GM18909 (cell line): ENCODE results near the gene POLR1H.

Experiments
- ATAC-seq: cut with Tn5 transposase; IDR thresholded peaks from one replicate; pipeline ENCODE4 v1.9.1; 2021; ENCODE audit warnings: mild to moderate bottlenecking; ENCODE audit not compliant: unreplicated experiment, poor library complexity

The POLR1H gene

DNA sequence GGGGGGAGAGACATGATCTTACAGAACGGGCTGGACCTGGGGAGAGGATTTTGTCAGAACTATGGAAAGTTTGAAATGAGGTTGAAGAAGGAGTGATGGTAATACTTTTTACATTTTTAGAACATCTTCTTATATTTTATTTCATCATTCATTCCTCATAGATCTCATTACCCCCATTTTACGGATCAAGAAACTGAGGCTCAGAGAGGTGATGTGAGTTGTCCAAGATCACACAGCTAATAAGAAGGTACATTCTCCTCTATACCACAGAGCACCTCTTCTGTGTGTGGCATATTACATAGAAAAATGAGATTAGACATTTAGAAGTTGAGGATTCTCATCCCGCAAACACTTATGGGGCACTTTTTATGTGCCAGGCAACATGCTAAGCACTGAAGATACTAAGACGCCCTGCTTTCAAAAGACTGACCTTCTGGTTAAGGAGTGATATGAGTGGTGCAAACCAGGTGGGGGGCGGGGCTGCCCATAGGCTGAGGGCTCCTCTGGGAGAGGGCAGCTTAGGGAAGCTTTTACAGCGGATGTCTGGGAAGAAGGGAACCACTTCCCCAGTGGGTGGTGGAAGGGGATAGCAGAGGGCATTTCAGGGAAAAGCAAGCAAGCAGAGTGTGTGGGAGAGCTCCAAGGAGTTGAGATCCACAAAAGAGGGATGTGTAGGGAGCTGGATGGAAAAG lies 31.9 kb downstream of the POLR1H start:
- no peak for ATAC-seq

- ATAC-seq = no peak
These were observed 33.0 kb downstream of the POLR1H start for GRCh38 chr6:30093951-30094661.

DNA sequence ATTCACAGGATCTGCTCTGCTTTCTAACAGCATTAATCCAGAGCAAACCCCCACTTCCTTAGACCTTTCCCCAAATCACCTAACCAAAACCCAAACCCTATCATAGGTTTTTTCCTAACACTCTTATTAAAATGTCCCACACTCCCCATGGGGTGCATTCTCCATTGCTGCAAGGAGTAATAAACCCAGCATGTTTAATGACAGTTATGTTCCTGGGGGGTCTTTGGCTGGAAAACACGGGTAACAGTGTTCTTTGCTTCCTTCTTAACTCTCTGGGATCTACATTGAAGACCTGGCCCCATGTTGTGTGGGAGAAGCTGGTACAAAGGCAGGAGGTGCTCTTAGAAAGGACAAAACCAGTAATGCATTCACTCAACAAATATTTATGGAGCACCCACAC lies 35.8 kb downstream of the POLR1H start:
- no peak for ATAC-seq

GRCh38 chr6:30097902-30098768 lies 37.1 kb downstream of the POLR1H start:
- no peak for ATAC-seq

- no peak for ATAC-seq
These were observed 39.1 kb downstream of the POLR1H start for GRCh38 chr6:30100154-30100553.

GRCh38 chr6:30100585-30101443 lies 39.7 kb downstream of the POLR1H start:
- ATAC-seq = no peak

GRCh38 chr6:30101444-30102413 lies 40.7 kb downstream of the POLR1H start:
- ATAC-seq = peak; percentile 74

DNA sequence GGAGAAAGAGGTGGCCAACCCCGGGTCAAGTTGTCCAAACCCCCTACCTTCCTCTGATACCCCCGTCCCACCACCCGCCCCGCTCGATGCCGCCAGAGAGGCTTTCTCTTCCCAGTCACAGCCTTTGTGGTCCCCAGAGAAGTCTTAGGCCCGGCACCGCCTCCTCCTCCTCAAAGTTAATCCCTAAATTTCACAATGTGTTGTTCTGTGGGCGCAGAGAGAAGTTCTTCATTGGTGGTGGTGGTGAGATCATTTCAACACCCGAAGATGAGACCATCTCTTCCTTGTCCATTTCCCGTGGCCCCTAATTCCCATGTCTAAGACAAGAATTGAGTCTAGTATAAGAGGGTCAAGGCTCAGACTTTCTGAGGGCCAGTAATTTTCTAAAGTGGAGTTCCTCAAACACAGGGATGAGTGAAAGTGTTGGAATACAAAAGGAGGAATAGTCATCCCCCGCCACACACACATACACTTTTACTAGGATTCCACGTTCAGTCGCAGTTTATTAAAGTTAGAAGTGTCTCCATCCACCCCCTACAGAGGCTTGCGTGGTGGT lies 41.4 kb downstream of the POLR1H start:
- ATAC-seq = no peak

- peak; percentile 66 for ATAC-seq
These were observed 42.2 kb downstream of the POLR1H start for GRCh38 chr6:30102970-30103871.

GRCh38 chr6:30103872-30104179 lies 42.8 kb downstream of the POLR1H start:
- ATAC-seq = no peak

DNA sequence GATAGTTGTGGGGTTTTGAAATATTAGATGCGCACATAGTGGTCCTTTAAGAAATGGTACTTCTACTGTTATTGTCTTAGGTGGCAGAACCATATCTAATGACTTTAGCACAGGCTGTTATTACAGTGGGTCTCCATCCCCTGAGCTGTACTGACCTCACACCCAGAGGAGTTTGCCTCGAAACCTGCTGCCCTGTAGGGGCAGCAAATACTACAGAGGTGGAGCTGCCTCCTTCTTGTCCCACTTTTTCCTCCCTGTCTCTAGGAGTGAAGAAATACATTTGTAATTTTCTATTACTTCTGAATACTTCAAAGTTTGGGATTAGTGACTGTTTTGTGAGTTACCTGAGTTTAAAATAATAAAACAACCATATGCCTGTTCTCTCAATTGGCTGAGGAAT lies 43.6 kb downstream of the POLR1H start:
- ATAC-seq = no peak

DNA sequence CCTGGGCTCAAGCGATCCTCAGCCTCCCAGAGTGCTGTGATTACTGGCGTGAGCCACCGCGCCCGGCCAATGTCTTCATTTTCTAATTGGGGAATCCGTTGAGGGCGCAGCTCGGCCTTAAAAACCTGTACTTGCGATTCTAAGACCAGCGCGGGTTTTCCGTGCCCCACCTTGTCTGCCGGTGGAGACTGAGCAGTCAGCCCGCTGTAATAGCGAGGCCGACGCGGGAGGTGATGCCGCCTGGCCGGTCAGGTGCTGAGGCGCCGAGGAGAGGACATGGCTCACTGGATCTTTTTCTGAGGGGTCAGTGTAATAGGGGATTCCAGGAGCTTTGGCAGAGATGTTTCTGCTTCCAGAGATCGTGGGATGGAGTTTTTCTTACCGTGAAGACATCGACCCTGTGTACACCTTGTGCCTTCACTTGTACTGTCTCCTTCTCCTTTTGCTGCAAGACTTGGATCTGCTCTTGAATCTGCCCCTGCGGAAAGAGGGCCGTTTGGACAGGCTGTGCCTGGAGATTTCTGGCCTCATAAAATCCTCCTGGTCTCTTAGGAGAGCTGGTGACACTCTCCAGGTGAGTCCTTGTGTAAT lies 50.3 kb downstream of the POLR1H start:
- ATAC-seq = no peak

DNA sequence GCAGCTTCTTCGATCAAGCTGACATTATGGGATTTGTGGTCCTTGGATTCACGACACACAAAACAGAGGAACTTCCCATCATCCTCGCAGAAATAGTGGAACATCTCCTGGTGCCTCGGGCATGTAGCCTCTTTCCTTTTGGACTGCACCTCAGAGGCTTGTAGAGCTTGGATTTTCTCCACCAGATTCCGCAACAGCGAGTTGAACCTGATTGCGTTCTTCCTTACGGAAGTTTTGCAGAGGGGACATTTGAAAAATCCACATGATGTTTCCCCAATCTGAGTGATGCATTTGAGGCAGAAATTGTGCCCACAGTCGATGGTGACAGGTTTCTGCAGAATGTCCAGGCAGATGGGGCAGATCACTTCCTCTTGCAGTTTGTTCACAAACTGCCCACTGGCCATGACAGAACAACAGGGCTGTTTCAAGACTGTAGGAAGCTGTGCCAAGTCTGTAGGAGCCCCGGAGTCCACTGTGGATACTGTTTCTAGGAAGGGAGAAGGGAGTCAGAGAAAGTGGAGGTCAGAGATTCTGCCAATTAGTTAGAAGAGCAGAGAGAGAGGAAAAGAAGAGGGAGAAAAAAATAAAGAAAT lies 51.4 kb downstream of the POLR1H start:
- no peak for ATAC-seq

- ATAC-seq = peak; percentile 90
These were observed 52.1 kb downstream of the POLR1H start, which contains the start of gene TRIM31 for GRCh38 chr6:30113003-30113759. TSS of gene TRIM31 (minus strand) at chr6:30113090. CDS start at chr6:30112805, 285 bp downstream.

DNA sequence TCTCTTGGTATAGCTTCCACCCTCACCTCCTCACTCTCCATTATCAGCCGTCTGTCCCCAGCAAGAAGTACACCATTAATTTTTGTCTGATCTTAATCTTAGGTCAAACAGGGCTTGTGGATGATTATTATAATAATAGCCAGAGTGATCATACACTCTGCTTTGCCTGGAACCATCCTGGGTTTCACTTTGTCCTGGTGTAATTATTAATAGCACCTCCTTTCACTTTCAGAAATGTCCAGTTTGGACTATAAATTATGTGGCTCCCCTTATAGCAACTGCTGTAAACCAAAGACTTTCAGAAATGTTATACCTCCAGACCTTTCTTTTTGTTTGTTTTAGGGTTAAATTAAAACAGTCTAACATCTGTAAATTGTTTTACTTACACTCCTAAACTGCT lies 52.8 kb downstream of the POLR1H start:
- ATAC-seq = no peak
